Muscle of leg (tissue), 11 donors: ENCODE measurements around the gene PHOSPHO1. TPM values are rescaled to one million over a fixed set of nuclear protein-coding genes. Genes with fewer than 3 reads are reported as not detected.

ENCODE experiments used
- DNase-seq: peaks from one replicate; pipeline ENCODE4 v3.0.0; 2013
- H3K27ac ChIP-seq: one replicate; pipeline ENCODE4 v1.5.1; 2013; ENCODE audit warnings: mild to moderate bottlenecking, low read length, control low read depth
- H3K27me3 ChIP-seq: one replicate; pipeline ENCODE4 v1.6.1; 2013; ENCODE audit warnings: low read length; ENCODE audit not compliant: control insufficient read depth, insufficient read depth
- H3K36me3 ChIP-seq: one replicate; pipeline ENCODE4 v1.6.1; 2013; ENCODE audit warnings: low read length; ENCODE audit not compliant: control insufficient read depth, insufficient read depth
- H3K4me1 ChIP-seq: one replicate; pipeline ENCODE4 v1.6.1; 2013; ENCODE audit warnings: low read length; ENCODE audit not compliant: control insufficient read depth, insufficient read depth
- H3K4me3 ChIP-seq: one replicate; pipeline ENCODE4 v1.5.1; 2013; ENCODE audit warnings: low read length, control low read depth
- H3K9me3 ChIP-seq: replicated peaks from 2 replicates; pipeline ENCODE4 v1.6.1; 2013; ENCODE audit warnings: low read depth, low read length; ENCODE audit not compliant: control insufficient read depth
- WGBS: methylation state at CpG from one replicate; pipeline ENCODE4 v1.1.5; 2013; ENCODE audit warnings: missing lambda C conversion rate; ENCODE audit not compliant: insufficient coverage; 5-methylcytosine and 5-hydroxymethylcytosine counted together
- polyA plus RNA-seq, 8 donors: library from polyadenylated mRNA; unstranded; fragments of 120-200 nt; gene quantifications; one replicate each; pipeline versions ENCODE4 v1.2.1 to v1.2.3, GENCODE V29; 2013; ENCODE audit warnings: inconsistent platforms in 1 of 8, low replicate concordance in 1 of 8; ENCODE audit not compliant: insufficient read length in 8 of 8, insufficient read depth in 1 of 8
- total RNA-seq: library from RNA; stranded (reverse); fragments of 120-200 nt; gene quantifications from one replicate; pipeline ENCODE4 v1.2.4, GENCODE V29; 2013

The PHOSPHO1 gene
- total and polyA plus RNA-seq, 9 donors: 6.4 to 22.3 (median 12.5) TPM

- H3K4me1 ChIP-seq: peaks cover 31% of the 10 kb centered on the region
These were observed 7.4 kb downstream of the PHOSPHO1 start for GRCh38 chr17:49223168-49223516.

GRCh38 chr17:49219987-49220386, 10.6 kb downstream of the PHOSPHO1 start:
- WGBS: 68% methylated on average over 14 of the region's 15 CpGs
- Histone ChIP-seq H3K4me3 (no peak overlapping the region), H3K9me3 (no peaks in the 10 kb centered on the region), H3K27me3 (peaks cover 54% of the 10 kb centered on the region), H3K27ac (no peak overlapping the region), H3K36me3 (no peaks in the 10 kb centered on the region), H3K4me1 (peaks cover 37% of the 10 kb centered on the region)
- DNase-seq: no peak

More at GRCh38 chr17:49223168-49223516, 7.4 kb downstream of the PHOSPHO1 start:
- no peak for DNase-seq
- Histone ChIP-seq H3K4me3 (no peak overlapping the region), H3K36me3 (no peaks in the 10 kb centered on the region), H3K27me3 (peaks cover 82% of the 10 kb centered on the region), H3K27ac (no peak overlapping the region), H3K9me3 (no peaks in the 10 kb centered on the region)
- 2% methylated on average over 3 of the region's 9 CpGs for WGBS

- 26% methylated on average over 22 of the region's 37 CpGs for WGBS
- no peak overlapping the region for H3K4me3 ChIP-seq
- no peak for DNase-seq
- no peaks in the 10 kb centered on the region for H3K9me3 ChIP-seq
- no peak overlapping the region for H3K27ac ChIP-seq
- peaks cover 46% of the 10 kb centered on the region for H3K27me3 ChIP-seq
- H3K4me1 ChIP-seq: peaks cover 30% of the 10 kb centered on the region
- no peaks in the 10 kb centered on the region for H3K36me3 ChIP-seq
These were observed 11.4 kb downstream of the PHOSPHO1 start for GRCh38 chr17:49218941-49219913.

GRCh38 chr17:49217651-49218413, 12.8 kb downstream of the PHOSPHO1 start:
- DNase-seq: peak; percentile 72
- no peaks in the 10 kb centered on the region for H3K9me3 ChIP-seq
- WGBS: 79% methylated on average over 9 of the region's 17 CpGs
- H3K27ac ChIP-seq: no peak overlapping the region
- H3K4me3 ChIP-seq: no peak overlapping the region
- H3K4me1 ChIP-seq: peaks cover 22% of the 10 kb centered on the region
- peaks cover 32% of the 10 kb centered on the region for H3K27me3 ChIP-seq
- H3K36me3 ChIP-seq: no peaks in the 10 kb centered on the region

GRCh38 chr17:49216953-49217650, 13.5 kb downstream of the PHOSPHO1 start:
- H3K36me3 ChIP-seq: no peaks in the 10 kb centered on the region
- H3K4me1 ChIP-seq: peaks cover 22% of the 10 kb centered on the region
- no peak overlapping the region for H3K4me3 ChIP-seq
- no peak overlapping the region for H3K27ac ChIP-seq
- DNase-seq: peak; percentile 40
- peaks cover 25% of the 10 kb centered on the region for H3K27me3 ChIP-seq
- no peaks in the 10 kb centered on the region for H3K9me3 ChIP-seq
- WGBS: 53% methylated on average over 4 of the region's 11 CpGs

GRCh38 chr17:49216482-49216881, 14.1 kb downstream of the PHOSPHO1 start:
- H3K4me1 ChIP-seq: peaks cover 22% of the 10 kb centered on the region
- H3K27me3 ChIP-seq: peaks cover 21% of the 10 kb centered on the region
- H3K27ac ChIP-seq: peak overlapping the region; percentile 38
- WGBS: 83% methylated on average over 10 of the region's 13 CpGs
- no peak for DNase-seq
- no peaks in the 10 kb centered on the region for H3K9me3 ChIP-seq
- no peak overlapping the region for H3K4me3 ChIP-seq
- H3K36me3 ChIP-seq: no peaks in the 10 kb centered on the region

- 70% methylated on average over 7 of the region's 12 CpGs for WGBS
- Histone ChIP-seq H3K36me3 (no peaks in the 10 kb centered on the region), H3K4me1 (peaks cover 27% of the 10 kb centered on the region), H3K27me3 (peaks cover 20% of the 10 kb centered on the region), H3K4me3 (no peak overlapping the region), H3K9me3 (no peaks in the 10 kb centered on the region), H3K27ac (no peak overlapping the region)
- DNase-seq: no peak
These were observed 15.8 kb downstream of the PHOSPHO1 start for GRCh38 chr17:49214676-49215360.

GRCh38 chr17:49213847-49214246, 16.7 kb downstream of the PHOSPHO1 start:
- peaks cover 17% of the 10 kb centered on the region for H3K27me3 ChIP-seq
- no peaks in the 10 kb centered on the region for H3K9me3 ChIP-seq
- DNase-seq: no peak
- H3K4me3 ChIP-seq: no peak overlapping the region
- H3K27ac ChIP-seq: no peak overlapping the region
- no peaks in the 10 kb centered on the region for H3K36me3 ChIP-seq
- WGBS: 93% methylated on average over 2 of the region's 2 CpGs
- H3K4me1 ChIP-seq: peaks cover 27% of the 10 kb centered on the region

- no peaks in the 10 kb centered on the region for H3K36me3 ChIP-seq
- WGBS: 59% methylated on average over 5 of the region's 5 CpGs
- H3K4me3 ChIP-seq: no peak overlapping the region
- no peak for DNase-seq
- H3K9me3 ChIP-seq: no peaks in the 10 kb centered on the region
- peaks cover 27% of the 10 kb centered on the region for H3K4me1 ChIP-seq
- no peak overlapping the region for H3K27ac ChIP-seq
- peaks cover 15% of the 10 kb centered on the region for H3K27me3 ChIP-seq
These were observed 17.2 kb downstream of the PHOSPHO1 start for GRCh38 chr17:49213399-49213798.
